Measurements from ENCODE around the gene CAPN5. TPM values are rescaled to one million over a fixed set of nuclear protein-coding genes. Genes with fewer than 3 reads are reported as not detected.

The CAPN5 gene
- total RNA-seq, 1 experiment from 2014 or later: 27.4 TPM

- no peak for TF ChIP-seq ARID4B (CRISPR knock-in tag; IDR thresholded peaks at IDR 0.05; ENCODE audit: borderline replicate concordance)
Measured at GRCh38 chr11:77057938-77058474, 8.8 kb upstream of the CAPN5 start (continued).

GRCh38 chr11:77058900-77059299 is 7.9 kb upstream of the CAPN5 start:
- Mint-ChIP-seq H3K36me3 (no peaks in the 10 kb centered on the region; the same call in 1 of the 2 replicates), H3K4me3 (no peak overlapping the region), H3K27ac (no peak overlapping the region), H3K4me1 (peaks cover 12% of the 10 kb centered on the region; the same call in 1 of the 2 replicates), H3K27me3 (ENCODE audit: low read depth) (peaks cover 3% of the 10 kb centered on the region), H3K9me3 (peaks cover 23% of the 10 kb centered on the region)
- ATAC-seq (no peak), DNase-seq (ENCODE audit: low spot score) (no peak)
- CTCF ChIA-PET: interaction anchor here (1.6 to 1.8 kb wide), 2 partner anchors 10 to 32 kb away, joined by 4 read pairs; no protein-coding TSS in a partner anchor
- POLR2A ChIA-PET: no interaction called here
- TF ChIP-seq ZNF532 (CRISPR knock-in tag; IDR thresholded peaks at IDR 0.05; ENCODE audit: borderline replicate concordance) (no peak), E2F5 (CRISPR knock-in tag; IDR thresholded peaks at IDR 0.05) (no peak), FOXP1 (CRISPR knock-in tag; IDR thresholded peaks at IDR 0.05; ENCODE audit: borderline replicate concordance) (no peak), GTF2I (CRISPR knock-in tag; conservative IDR thresholded peaks at IDR 0.05) (no peak), PRRX2 (CRISPR knock-in tag; IDR thresholded peaks at IDR 0.05) (no peak), CREB1 (CRISPR knock-in tag; IDR thresholded peaks at IDR 0.05) (no peak), SMAD3 (CRISPR knock-in tag; IDR thresholded peaks at IDR 0.05; ENCODE audit: borderline replicate concordance) (no peak), ZBTB43 (CRISPR knock-in tag; IDR thresholded peaks at IDR 0.05) (no peak), CTCF (IDR thresholded peaks at IDR 0.05) (no peak), ZNF416 (CRISPR knock-in tag; IDR thresholded peaks at IDR 0.05) (no peak), NR1H2 (CRISPR knock-in tag; IDR thresholded peaks at IDR 0.05) (no peak), IRF2 (CRISPR knock-in tag; IDR thresholded peaks at IDR 0.05; ENCODE audit: borderline replicate concordance, low read depth) (no peak), PRDM15 (CRISPR knock-in tag; IDR thresholded peaks at IDR 0.05) (no peak), SP1 (CRISPR knock-in tag; conservative IDR thresholded peaks at IDR 0.05) (no peak), STAT6 (CRISPR knock-in tag; conservative IDR thresholded peaks at IDR 0.05; ENCODE audit: low read depth) (no peak)
